ENCODE data around the gene HRAS. TPM values are rescaled to one million over a fixed set of nuclear protein-coding genes. Genes with fewer than 3 reads are reported as not detected.

The HRAS gene
- total and polyA plus RNA-seq, 2 of the 13 experiments (the other 11 are each of a cell fraction or from before 2014, with no cell fraction given): 32.9 to 50.0 TPM

- no peak for TF ChIP-seq ZNF512B (CRISPR knock-in tag; IDR thresholded peaks at IDR 0.05; ENCODE audit: borderline replicate concordance)
- TF ChIP-seq HNF4G (IDR thresholded peaks at IDR 0.05; ENCODE audit: borderline replicate concordance, low read depth, low read length): no peak
- TF ChIP-seq HNF4G (CRISPR knock-in tag; IDR thresholded peaks at IDR 0.05; ENCODE audit: borderline replicate concordance, low read depth): 0 out of 2 replicates have a peak, but pooled peaks have one; percentile 16
- no peak for TF ChIP-seq FOXM1 (CRISPR knock-in tag; IDR thresholded peaks at IDR 0.05)
- 0 out of 2 replicates have a peak, but pooled peaks have one; percentile 7 for TF ChIP-seq PCBP1 (IDR thresholded peaks at IDR 0.05; ENCODE audit: borderline replicate concordance, low read depth, low read length)
- TF ChIP-seq ADNP (CRISPR knock-in tag; IDR thresholded peaks at IDR 0.05): no peak
- TF ChIP-seq RELA (CRISPR knock-in tag; IDR thresholded peaks at IDR 0.05): no peak
- no peak for TF ChIP-seq ZNF75D (CRISPR knock-in tag; IDR thresholded peaks at IDR 0.05; ENCODE audit: borderline replicate concordance)
- TF ChIP-seq, protein P1, sequence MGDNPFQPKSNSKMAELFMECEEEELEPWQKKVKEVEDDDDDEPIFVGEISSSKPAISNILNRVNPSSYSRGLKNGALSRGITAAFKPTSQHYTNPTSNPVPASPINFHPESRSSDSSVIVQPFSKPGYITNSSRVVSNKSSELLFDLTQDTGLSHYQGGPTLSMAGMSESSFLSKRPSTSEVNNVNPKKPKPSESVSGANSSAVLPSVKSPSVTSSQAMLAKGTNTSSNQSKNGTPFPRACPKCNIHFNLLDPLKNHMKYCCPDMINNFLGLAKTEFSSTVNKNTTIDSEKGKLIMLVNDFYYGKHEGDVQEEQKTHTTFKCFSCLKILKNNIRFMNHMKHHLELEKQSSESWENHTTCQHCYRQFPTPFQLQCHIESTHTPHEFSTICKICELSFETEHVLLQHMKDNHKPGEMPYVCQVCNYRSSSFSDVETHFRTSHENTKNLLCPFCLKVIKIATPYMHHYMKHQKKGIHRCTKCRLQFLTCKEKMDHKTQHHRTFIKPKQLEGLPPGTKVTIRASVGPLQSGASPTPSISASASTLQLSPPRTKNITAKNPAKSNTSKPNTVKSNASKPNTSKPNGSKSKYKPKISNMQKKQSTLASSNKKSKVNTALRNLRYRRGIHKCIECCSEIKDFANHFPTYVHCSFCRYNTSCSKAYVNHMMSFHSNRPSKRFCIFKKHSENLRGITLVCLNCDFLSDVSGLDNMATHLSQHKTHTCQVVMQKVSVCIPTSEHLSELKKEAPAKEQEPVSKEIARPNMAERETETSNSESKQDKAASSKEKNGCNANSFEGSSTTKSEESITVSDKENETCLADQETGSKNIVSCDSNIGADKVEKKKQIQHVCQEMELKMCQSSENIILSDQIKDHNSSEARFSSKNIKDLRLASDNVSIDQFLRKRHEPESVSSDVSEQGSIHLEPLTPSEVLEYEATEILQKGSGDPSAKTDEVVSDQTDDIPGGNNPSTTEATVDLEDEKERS (CRISPR knock-in tag; IDR thresholded peaks at IDR 0.05): peak; percentile 61; the same call in 1 of the 2 replicates
- no peak for TF ChIP-seq ZSCAN5A (CRISPR knock-in tag; IDR thresholded peaks at IDR 0.05; ENCODE audit: borderline replicate concordance)
- no peak for TF ChIP-seq MED13 (CRISPR knock-in tag; IDR thresholded peaks at IDR 0.05)
- no peak for TF ChIP-seq ZNF749 (CRISPR knock-in tag; IDR thresholded peaks at IDR 0.05; ENCODE audit: borderline replicate concordance)
- TF ChIP-seq ZNF20 (CRISPR knock-in tag; IDR thresholded peaks at IDR 0.05): 0 out of 2 replicates have a peak, but pooled peaks have one; percentile 16
- TF ChIP-seq MNT (IDR thresholded peaks at IDR 0.05): 0 out of 2 replicates have a peak, but pooled peaks have one; percentile 18
Observed at GRCh38 chr11:559712-560304, 24.4 kb upstream of the HRAS start (continued).
